SK-N-SH (cell line): ENCODE data around the gene ZFP90. TPM values are rescaled to one million over a fixed set of nuclear protein-coding genes. Genes with fewer than 3 reads are reported as not detected.

Experiments
- CTCF ChIA-PET: fragments of 300-600, 350-600 bp; formaldehyde crosslinking; extraction: SDS; loops from one replicate; lab custom pipeline; 2021; lab: Yijun Ruan, JAX
- POLR2A ChIA-PET: fragments of 350-600 bp; sonication (Branson Sonifier 250); formaldehyde crosslinking; extraction: SDS; loops from one replicate; lab custom pipeline; 2020; ENCODE audit warnings: antibody characterized with exemption, inconsistent platforms; lab: Yijun Ruan, JAX
- DNase-seq: peaks from one replicate; pipeline ENCODE4 v3.0.0; 2012
- H2AFZ ChIP-seq: fragments of 200-600 bp; sonication (generic); 2 replicates; pipeline ENCODE4 v1.8.1; 2016; ENCODE audit warnings: antibody characterized with exemption, mild to moderate bottlenecking, low read depth
- H3F3A ChIP-seq: fragments of 200-600 bp; sonication (generic); replicated peaks from 2 replicates; pipeline ENCODE3; 2016; ENCODE audit warnings: antibody characterized with exemption, mild to moderate bottlenecking; ENCODE audit not compliant: insufficient read depth
- H3K27ac ChIP-seq, 2 experiments: fragments of 200-500 bp in 1 of 2; fragments of 200-600 bp in 1 of 2; sonication (Bioruptor generic) in 1 of 2; sonication (generic), shearing (Covaris generic) in 1 of 2; 2 replicates each; pipeline versions ENCODE4 v1.5.1 to v1.6.1; 2014 to 2016; ENCODE audit warnings: low read depth in 2 of 2, inconsistent platforms in 1 of 2, low read length in 1 of 2, mild to moderate bottlenecking in 1 of 2, mixed read lengths in 1 of 2
- H3K27me3 ChIP-seq: fragments of 200-600 bp; sonication (generic), shearing (Covaris generic); 2 replicates; pipeline ENCODE4 v1.6.1; 2016; ENCODE audit warnings: mixed run types; ENCODE audit not compliant: insufficient read depth
- H3K36me3 ChIP-seq, 2 experiments: fragments of 200-500 bp in 1 of 2; fragments of 200-600 bp in 1 of 2; sonication (Bioruptor generic) in 1 of 2; sonication (generic) in 1 of 2; replicated peaks in 1 of 2; 2 replicates each; pipeline versions ENCODE3 to v1.5.1; 2014 to 2016; ENCODE audit warnings: low read length in 1 of 2, mild to moderate bottlenecking in 1 of 2; ENCODE audit not compliant: insufficient read depth in 2 of 2, control insufficient read depth in 1 of 2
- H3K4me1 ChIP-seq, 2 experiments: fragments of 200-500 bp in 1 of 2; fragments of 200-600 bp in 1 of 2; sonication (Bioruptor generic) in 1 of 2; sonication (generic), shearing (Covaris generic) in 1 of 2; 2 replicates each; pipeline versions ENCODE4 v1.5.1 to v1.6.1; 2014 to 2016; ENCODE audit warnings: low read depth in 1 of 2, low read length in 1 of 2, mixed run types in 1 of 2; ENCODE audit not compliant: insufficient read depth in 2 of 2, control insufficient read depth in 1 of 2
- H3K4me2 ChIP-seq: fragments of 200-600 bp; sonication (generic), shearing (Covaris generic); 2 replicates; pipeline ENCODE4 v1.6.1; 2017; ENCODE audit warnings: mixed run types
- H3K4me3 ChIP-seq, 2 experiments: fragments of 200-500 bp in 1 of 2; fragments of 200-600 bp in 1 of 2; sonication (Bioruptor generic) in 1 of 2; sonication (generic), shearing (Covaris generic) in 1 of 2; 2 replicates each; pipeline versions ENCODE4 v1.5.1 to v1.8.1; 2014 to 2016; ENCODE audit warnings: low read depth in 2 of 2, inconsistent platforms in 1 of 2, low read length in 1 of 2, mild to moderate bottlenecking in 1 of 2, mixed read lengths in 1 of 2, moderate library complexity in 1 of 2
- H3K79me2 ChIP-seq: fragments of 200-600 bp; sonication (generic); 2 replicates; pipeline ENCODE4 v1.8.1; 2017; ENCODE audit warnings: mild to moderate bottlenecking; ENCODE audit not compliant: insufficient read depth
- H3K9ac ChIP-seq: fragments of 200-600 bp; sonication (generic); 2 replicates; pipeline ENCODE4 v1.6.1; 2017; ENCODE audit warnings: mixed run types
- H3K9me2 ChIP-seq: fragments of 200-600 bp; sonication (generic); 2 replicates; pipeline ENCODE4 v1.6.1; 2017; ENCODE audit warnings: mixed run types
- H3K9me3 ChIP-seq: fragments of 200-600 bp; sonication (generic); 2 replicates; pipeline ENCODE4 v1.6.1; 2017; ENCODE audit warnings: mixed run types, mild to moderate bottlenecking, moderate library complexity
- H4K20me1 ChIP-seq: fragments of 200-600 bp; sonication (generic); 2 replicates; pipeline ENCODE4 v1.6.1; 2017; ENCODE audit warnings: mild to moderate bottlenecking, mixed run types; ENCODE audit not compliant: insufficient read depth
- MXI1 ChIP-seq: IDR thresholded peaks from 2 replicates; pipeline ENCODE4 v1.6.1; 2012; ENCODE audit warnings: mild to moderate bottlenecking, low read depth, low read length, improper control_type of control experiment
- NFIC ChIP-seq: IDR thresholded peaks from 2 replicates; pipeline ENCODE4 v1.4.0; 2012; ENCODE audit warnings: borderline replicate concordance
- PBX3 ChIP-seq: IDR thresholded peaks from 2 replicates; pipeline ENCODE4; 2012
- RAD21 ChIP-seq: IDR thresholded peaks from 2 replicates; pipeline ENCODE4 v1.6.1; 2012; ENCODE audit warnings: mild to moderate bottlenecking, low read length
- YY1 ChIP-seq: IDR thresholded peaks from 2 replicates; pipeline ENCODE4 v1.4.0; 2012; ENCODE audit warnings: low read depth, mild to moderate bottlenecking
- WGBS: methylation state at CpG from one replicate; pipeline ENCODE4 v1.1.6; 2017; ENCODE audit warnings: low lambda C conversion rate; 5-methylcytosine and 5-hydroxymethylcytosine counted together
- polyA plus RNA-seq, 3 experiments: library from polyadenylated mRNA; depleted of rRNA; stranded (reverse); fragments of >200 nt; gene quantifications; 2 replicates each; pipeline ENCODE4 v1.2.3, GENCODE V29; 2012
- small RNA-seq, 7 experiments: library from RNA; depleted of rRNA; stranded (forward); fragments of <200 nt; gene quantifications; one replicate each; pipeline ENCODE3, GENCODE V24; 2012

ZFP90 gene
- polyA plus RNA-seq, 1 of the 3 experiments (the other 2 are of a cell fraction) = 9.9 TPM

DNA sequence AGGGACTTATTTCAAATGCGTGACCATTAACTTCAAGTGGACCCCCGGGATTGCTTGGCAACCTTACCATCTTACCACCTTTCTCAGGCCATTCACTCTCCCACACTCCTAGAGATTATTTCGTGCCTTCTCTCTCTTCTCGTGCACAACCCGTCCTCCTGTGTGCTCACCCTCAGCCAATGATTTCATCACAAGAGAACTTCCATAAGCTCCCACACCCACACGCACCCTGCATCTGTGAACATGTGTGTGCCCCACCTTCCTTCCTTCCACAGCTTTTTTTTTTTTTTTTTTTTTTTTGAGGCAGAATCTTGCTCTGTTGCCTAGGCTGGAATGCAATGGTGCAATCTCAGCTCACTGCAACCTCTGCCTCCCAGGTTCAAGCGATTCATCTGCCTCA lies 78.6 kb downstream of the ZFP90 start:
- POLR2A ChIA-PET = no interaction called here

More for the DNA sequence above, 78.6 kb downstream of the ZFP90 start:
- Histone ChIP-seq H3K79me2 (no peaks in the 10 kb centered on the region), H3K9ac (no peak overlapping the region), H3K4me3 (no peak overlapping the region), H4K20me1 (no peaks in the 10 kb centered on the region), H3K27me3 (no peaks in the 10 kb centered on the region; the same call in 1 of the 2 replicates), H2AFZ (no peak overlapping the region), H3K4me2 (no peak overlapping the region), H3K27ac (no peak overlapping the region), H3K9me3 (no peaks in the 10 kb centered on the region; the same call in 1 of the 2 replicates), H3K4me1 (no peaks in the 10 kb centered on the region), H3K9me2 (no peaks in the 10 kb centered on the region), H3K36me3 (no peaks in the 10 kb centered on the region), H3F3A (no peaks in the 10 kb centered on the region)
- CTCF ChIA-PET = interaction anchor here (0.8 to 1.1 kb wide), 3 partner anchors 60 to 229 kb away, joined by 3 to 4 read pairs (median 3); no protein-coding TSS in a partner anchor
- WGBS = 47% methylated on average over 7 of the region's 7 CpGs
- TF ChIP-seq NFIC (no peak), PBX3 (no peak), YY1 (no peak), MXI1 (no peak), RAD21 (no peak)
- DNase-seq = no peak

Small RNA genes within 50 kb of the gene (small RNA-seq; reads per million reads assigned to genes)
- gene RNU4-36P = 0 to 0.17 (median 0) reads per million in 7 experiments

Other genes starting within 250 kb of the ZFP90 start
- gene SLC7A6OS, start 228.3 kb upstream of the ZFP90 start, polyA plus RNA-seq (2012; rRNA removed) = 6.6 and 9.6 TPM in 2 replicates
- gene PRMT7, start 228.3 kb upstream of the ZFP90 start, polyA plus RNA-seq (2012; rRNA removed) = 46.0 and 66.8 TPM in 2 replicates
- 0.19 and 0.38 TPM in 2 replicates for gene SMPD3, start 90.8 kb upstream of the ZFP90 start, polyA plus RNA-seq (2012; rRNA removed)
- not detected in 2 replicates for gene CDH3, start 106.0 kb downstream of the ZFP90 start, polyA plus RNA-seq (2012; rRNA removed)
- gene CDH1, start 198.0 kb downstream of the ZFP90 start, polyA plus RNA-seq (2012; rRNA removed) = not detected in 2 replicates